Activated T-helper 1 cell treated with anti-CD3 and anti-CD28 coated beads, Interleukin-2, amount 50 U/mL, for 16 hours (primary cell): Measurements from ENCODE around the gene C11orf71.

ENCODE experiments used
- DNase-seq, 2 donors: peaks; one replicate each; pipeline ENCODE4 v3.0.0-alpha.2; 2020; ENCODE audit warnings: low read depth in 1 of 2, low spot score in 1 of 2

Gene C11orf71

DNA sequence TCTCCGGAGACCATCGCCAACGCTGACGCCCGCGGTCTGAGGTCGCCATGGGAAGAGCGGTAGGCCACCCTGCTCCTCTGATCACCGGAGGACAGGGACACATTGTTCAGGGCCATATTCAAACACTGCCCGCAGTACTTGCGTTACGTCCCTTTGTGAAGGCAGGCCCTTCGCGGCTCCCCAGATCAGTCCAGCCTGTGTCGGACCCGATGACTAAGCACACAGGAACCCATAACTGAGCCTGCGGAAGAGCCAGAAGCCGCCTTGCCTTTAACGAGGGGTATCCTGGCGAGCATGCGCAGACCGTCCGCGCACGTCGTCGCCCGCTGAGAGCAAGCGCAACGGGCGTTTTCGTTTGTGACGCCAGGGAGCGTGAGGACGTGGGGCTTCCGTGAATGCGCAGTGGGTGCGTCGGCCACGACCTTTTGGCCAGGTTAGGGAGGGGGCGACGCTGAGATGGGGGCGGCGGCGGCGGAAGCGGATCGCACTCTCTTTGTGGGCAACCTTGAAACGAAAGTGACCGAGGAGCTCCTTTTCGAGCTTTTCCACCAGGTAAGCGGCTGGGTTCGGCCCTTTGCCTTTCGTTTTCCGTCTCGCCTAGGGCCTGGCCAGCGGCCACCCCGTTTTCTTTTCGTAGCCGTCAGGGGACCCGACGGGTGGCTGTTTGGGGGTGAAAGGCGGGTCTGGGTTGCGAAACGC lies at the start of gene C11orf71, which contains the start of gene RBM7:
TSS of gene C11orf71 (minus strand) at position 296 of the 699 bp plus-strand sequence. CDS start at position 116, 180 bp downstream.
TSS of gene RBM7 (plus strand) at position 451 of the 699 bp plus-strand sequence. CDS start at position 457, 6 bp downstream.
- DNase-seq, result peak; percentile 96 to 97

DNA sequence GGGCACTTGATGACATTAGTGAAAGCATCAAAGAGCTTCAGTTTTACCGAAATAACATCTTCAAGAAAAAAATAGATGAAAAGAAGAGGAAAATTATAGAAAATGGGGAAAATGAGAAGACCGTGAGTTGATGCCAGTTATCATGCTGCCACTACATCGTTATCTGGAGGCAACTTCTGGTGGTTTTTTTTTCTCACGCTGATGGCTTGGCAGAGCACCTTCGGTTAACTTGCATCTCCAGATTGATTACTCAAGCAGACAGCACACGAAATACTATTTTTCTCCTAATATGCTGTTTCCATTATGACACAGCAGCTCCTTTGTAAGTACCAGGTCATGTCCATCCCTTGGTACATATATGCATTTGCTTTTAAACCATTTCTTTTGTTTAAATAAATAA lies 49.5 kb upstream of the C11orf71 start:
- no peak for DNase-seq

GRCh38 chr11:114448749-114449482 lies 48.6 kb upstream of the C11orf71 start:
- DNase-seq, result no peak

DNA sequence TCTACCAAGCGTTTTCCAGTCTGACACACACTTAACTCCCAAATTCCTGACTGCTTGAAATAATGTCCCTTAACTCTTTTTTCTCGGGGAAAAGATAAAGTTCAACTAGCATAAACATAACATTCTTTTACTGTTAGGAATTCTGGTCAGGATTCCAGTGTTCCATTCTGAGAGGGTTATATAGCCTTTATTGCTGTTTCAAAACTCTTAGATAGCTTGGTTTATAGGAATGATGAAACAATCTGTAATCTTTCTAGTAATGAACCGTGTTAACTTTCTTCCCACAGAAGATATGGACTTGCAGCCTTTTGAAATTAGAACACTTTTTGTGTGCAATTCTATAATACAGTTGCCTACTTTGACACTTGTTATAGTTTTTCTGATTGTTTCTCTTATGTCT lies 47.6 kb upstream of the C11orf71 start:
- no peak for DNase-seq

DNA sequence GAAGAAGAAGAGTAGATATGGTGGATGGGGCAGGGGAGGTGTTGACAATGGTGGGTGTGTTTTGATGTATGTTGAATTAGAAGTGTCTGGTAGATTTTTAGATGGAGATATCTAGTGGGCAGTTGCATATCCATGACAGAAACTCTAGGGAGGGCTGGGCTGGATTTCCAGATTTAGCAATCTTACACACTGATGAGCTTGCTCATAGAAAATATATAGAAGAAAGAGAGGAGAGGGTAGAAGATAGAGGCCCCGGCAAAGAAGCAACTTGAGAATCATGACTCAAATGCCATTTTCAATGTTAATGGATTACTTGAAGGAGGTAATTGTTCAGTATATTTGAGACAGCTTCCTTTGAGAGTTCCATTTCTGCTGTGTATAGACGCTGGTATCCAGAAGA lies 47.1 kb upstream of the C11orf71 start:
- no peak for DNase-seq

- DNase-seq, result no peak
Measured at GRCh38 chr11:114442536-114442935, 42.2 kb upstream of the C11orf71 start.

DNA sequence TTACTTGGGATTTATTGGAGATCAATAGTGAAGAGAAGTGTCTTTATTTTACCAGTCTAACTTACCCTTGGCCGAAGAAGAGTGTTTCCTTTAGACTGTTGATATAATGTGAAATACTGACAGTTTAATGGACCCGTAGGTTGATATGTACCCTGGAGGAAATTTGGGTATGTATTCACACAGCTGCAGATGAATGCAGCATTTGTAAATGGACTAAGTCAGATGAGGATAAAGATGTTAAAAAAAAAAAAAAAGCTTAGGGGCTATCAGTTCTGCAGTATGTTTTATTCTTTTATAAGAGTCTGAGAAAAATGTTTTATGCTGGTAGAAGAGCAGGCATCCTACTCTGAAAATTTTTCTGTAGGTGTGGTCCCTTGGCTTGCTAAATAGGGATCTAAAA lies 41.6 kb upstream of the C11orf71 start:
- no peak for DNase-seq

DNA sequence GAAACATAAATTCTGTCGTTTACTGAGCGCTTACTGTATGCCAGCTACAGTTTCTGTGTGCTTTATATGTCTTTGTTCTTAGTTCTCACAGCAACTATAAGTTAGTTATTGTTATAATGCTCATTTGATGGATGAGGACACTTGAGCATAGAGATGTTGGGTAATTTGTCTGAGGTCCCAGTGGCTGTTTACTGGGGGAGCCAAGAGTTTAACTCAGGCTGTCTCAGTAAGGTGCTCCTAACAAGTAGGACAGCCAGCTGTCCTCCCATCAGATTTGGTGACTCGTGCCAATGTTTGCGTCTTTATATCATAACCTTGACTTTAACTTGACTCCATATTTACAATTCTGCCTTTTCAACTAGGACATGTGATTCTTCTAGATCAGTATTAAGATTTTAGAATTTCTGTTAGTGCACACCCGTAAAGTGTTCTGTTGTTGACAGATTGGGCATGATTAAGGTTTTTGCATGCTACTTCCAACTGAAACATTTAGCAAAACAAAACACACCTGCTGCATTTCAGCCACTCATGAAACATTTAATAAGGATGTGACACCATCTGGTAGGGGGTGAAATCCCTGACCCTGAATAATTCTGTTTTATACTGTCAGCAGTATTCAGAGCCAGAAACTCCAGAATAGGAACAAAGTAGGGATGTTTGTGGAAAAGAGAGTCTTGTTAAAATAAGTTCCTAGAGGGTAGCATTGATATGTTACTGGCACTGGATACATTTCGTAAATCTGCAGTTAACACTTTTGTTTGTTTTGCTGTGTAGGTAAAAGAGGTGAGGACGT lies 40.9 kb upstream of the C11orf71 start:
- DNase-seq, result no peak

DNA sequence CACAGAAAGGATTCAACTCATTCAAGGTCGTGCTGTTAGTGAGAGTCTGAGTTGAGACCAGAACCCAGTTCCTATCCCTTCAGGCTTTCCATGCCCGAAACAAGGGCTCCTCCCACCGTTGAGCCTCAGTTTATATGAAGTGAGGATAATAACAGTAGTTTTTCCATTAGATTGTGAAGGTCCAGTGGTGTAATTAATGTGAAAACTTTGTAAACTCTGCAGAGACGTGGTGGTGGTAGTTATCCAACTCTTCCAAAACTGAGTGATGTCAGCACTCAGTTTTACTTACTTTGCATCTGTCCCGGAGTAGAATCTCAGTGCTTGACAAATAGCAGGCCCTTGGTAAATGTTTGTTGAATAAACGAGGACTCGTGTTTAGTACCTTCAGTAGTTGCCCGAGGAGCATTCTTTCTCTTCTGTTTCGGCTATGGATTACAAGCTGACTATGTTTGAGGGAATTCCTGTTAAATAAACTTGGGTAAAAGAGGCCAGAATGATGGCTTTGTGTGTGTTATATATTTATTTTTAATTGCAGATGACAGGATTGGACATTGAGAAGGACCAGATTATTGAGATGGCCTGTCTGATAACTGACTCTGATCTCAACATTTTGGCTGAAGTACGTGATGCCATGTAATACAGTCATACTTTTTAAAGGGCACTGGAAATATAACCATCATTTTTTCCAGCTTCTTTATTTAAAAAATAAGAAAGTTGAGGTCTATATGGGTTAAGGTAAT lies 40.0 kb upstream of the C11orf71 start:
- no peak for DNase-seq

- peak; percentile 90 to 91 for DNase-seq
Measured at GRCh38 chr11:114439229-114440120, 39.2 kb upstream of the C11orf71 start, which contains the start of gene REXO2. TSS of gene REXO2 (plus strand) at chr11:114439467. CDS start at chr11:114439529, 62 bp downstream.

GRCh38 chr11:114438303-114438702 lies 38.0 kb upstream of the C11orf71 start:
- no peak for DNase-seq

GRCh38 chr11:114433376-114433775 lies 33.1 kb upstream of the C11orf71 start:
- no peak for DNase-seq

GRCh38 chr11:114432893-114433292 lies 32.6 kb upstream of the C11orf71 start:
- no peak for DNase-seq

- no peak for DNase-seq
Measured at GRCh38 chr11:114430290-114430689, 30.0 kb upstream of the C11orf71 start.

DNA sequence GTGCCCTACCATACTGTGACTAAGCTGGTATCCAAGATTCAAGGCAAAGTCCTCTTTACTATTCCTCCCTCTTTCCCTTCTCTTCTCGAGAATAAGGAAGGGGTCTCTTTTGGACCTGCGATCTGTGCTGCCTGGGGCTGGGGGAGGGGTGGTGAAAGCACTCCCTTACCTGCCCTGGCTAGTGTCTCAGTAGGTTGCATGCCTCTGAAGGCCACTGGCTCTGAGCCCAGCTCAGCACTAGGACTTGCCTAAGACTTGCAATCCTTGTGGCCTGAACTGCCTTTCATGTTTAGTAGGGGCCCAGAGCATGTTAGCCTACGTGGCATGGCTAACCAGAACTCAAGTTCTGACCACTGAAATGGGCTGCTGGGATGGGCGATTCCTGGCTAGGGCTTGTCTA lies 26.0 kb upstream of the C11orf71 start:
- DNase-seq, result no peak

DNA sequence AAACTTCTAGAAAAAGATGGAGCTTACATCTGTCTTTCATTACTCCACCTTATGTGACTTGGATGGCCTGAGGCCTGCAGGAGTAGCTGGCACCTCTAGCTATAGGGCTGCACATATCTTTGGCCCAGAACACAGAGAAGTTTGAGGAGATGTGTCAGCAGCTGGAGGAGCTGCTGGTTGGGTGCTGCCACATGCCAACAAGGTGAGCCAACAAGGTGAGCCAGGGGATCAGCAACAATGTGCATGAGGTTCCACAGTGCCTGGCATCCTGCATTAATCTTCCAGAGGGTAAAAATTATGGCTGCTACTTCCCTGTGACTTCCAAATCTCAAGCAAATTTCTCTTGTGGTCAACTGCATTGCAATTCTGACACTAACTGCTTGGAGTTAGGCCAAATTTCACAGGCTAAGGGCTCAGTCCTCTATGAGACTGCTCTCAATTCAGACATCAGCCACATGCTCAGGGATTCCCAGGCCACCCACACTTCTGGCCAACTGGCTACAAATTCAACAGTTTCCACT lies 16.2 kb upstream of the C11orf71 start:
- no peak for DNase-seq

GRCh38 chr11:114413958-114414357 lies 13.6 kb upstream of the C11orf71 start:
- DNase-seq, result no peak

DNA sequence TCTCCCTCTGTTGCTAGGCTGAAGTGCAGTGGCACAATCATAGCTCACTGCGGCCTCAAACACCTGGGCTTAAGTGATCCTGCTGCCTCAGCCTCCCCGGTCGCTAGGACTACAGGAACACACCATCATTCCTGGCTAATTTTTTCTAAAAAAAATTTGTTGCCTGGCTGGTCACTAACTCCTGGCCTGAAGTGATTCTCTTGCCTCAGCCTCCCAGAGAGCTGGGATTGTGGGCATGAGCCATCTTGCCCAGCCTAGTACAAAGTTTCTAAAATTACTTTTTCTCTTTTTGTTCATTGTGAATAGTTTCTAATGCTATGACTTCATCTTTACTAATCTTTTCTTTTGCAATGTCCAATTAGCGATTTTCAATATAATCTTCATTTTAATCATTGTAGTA lies 12.6 kb upstream of the C11orf71 start:
- DNase-seq, result no peak

GRCh38 chr11:114401311-114401710 lies 1.0 kb upstream of the C11orf71 start:
- no peak for DNase-seq

GRCh38 chr11:114400915-114401223 lies 558 bp upstream of the C11orf71 start:
- DNase-seq, result no peak
